ENCODE data around the gene HS3ST3A1. TPM values are rescaled to one million over a fixed set of nuclear protein-coding genes. Genes with fewer than 3 reads are reported as not detected.
A peak's percentile ranks its signal among the peaks of the same experiment; 100 is the strongest.

Gene HS3ST3A1
- total and polyA plus RNA-seq, 2 donors from 2014 or later, result 1.2 to 2.2 TPM

- Histone ChIP-seq H3K4me1 (ENCODE audit: control insufficient read depth in 2 of 3, insufficient read depth in 2 of 3, low read depth in 1 of 3, low read length in 3 of 3) (no peaks in the 10 kb centered on the region), H3K4me3 (ENCODE audit: low read length in 3 of 3) (no peak overlapping the region), H3K9me3 (ENCODE audit: control insufficient read depth in 2 of 3, insufficient read depth in 1 of 3, low read length in 3 of 3) (no peaks in the 10 kb centered on the region), H3K9ac (ENCODE audit: low read length in 3 of 3) (no peak overlapping the region), H3K27ac (ENCODE audit: low read depth in 2 of 2, low read length in 2 of 2) (no peak overlapping the region), H3K36me3 (ENCODE audit: control insufficient read depth in 2 of 3, insufficient read depth in 3 of 3, low read length in 3 of 3) (no peaks in the 10 kb centered on the region), H3K27me3 (ENCODE audit: control insufficient read depth, insufficient read depth, low read length) (no peaks in the 10 kb centered on the region)
- no peak for TF ChIP-seq CTCF (IDR thresholded peaks at IDR 0.05; ENCODE audit: borderline replicate concordance, extremely low read depth, insufficient read depth)
- FAIRE-seq, result no peak
- DNase-seq, result no peak
- intact Hi-C loops (cut with DNase I), result no loop called here
These were observed 54.9 kb downstream of the HS3ST3A1 start for GRCh38 chr17:13546851-13547250.

DNA sequence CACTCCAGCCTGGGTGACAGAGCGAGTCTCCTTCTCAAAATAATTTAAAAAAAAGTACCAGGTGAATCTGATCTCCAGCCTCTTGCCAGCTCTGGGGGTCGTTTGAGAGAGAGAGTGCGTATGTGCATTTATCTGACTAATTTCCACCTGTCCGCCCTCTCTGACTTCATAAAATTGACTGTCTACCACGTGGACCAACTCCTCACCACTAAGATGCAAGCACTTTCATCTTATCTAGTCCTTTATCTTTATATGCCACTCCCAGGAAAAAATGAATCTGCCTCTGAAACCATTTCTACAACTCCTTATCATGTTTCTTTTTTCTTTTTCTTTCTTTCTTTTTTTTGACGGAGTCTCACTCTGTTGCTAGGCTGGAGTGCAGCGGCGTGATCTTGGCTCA is 55.8 kb downstream of the HS3ST3A1 start:
- intact Hi-C loops (cut with DNase I), result no loop called here

GRCh38 chr17:13544765-13545164 is 57.0 kb downstream of the HS3ST3A1 start:
- Histone ChIP-seq H3K4me1 (ENCODE audit: control insufficient read depth in 2 of 3, insufficient read depth in 2 of 3, low read depth in 1 of 3, low read length in 3 of 3) (no peaks in the 10 kb centered on the region), H3K9ac (ENCODE audit: low read length in 3 of 3) (no peak overlapping the region), H3K27ac (ENCODE audit: low read depth in 2 of 2, low read length in 2 of 2) (no peak overlapping the region), H3K27me3 (ENCODE audit: control insufficient read depth, insufficient read depth, low read length) (no peaks in the 10 kb centered on the region), H3K4me3 (ENCODE audit: low read length in 3 of 3) (no peak overlapping the region), H3K9me3 (ENCODE audit: control insufficient read depth in 2 of 3, insufficient read depth in 1 of 3, low read length in 3 of 3) (no peaks in the 10 kb centered on the region), H3K36me3 (ENCODE audit: control insufficient read depth in 2 of 3, insufficient read depth in 3 of 3, low read length in 3 of 3) (no peaks in the 10 kb centered on the region)
- FAIRE-seq (no peak), DNase-seq (peak in 1 of 5 donors; percentile 24)
- no peak for TF ChIP-seq CTCF (IDR thresholded peaks at IDR 0.05; ENCODE audit: borderline replicate concordance, extremely low read depth, insufficient read depth)
- intact Hi-C loops (cut with DNase I), result no loop called here

More for the DNA sequence above, 55.8 kb downstream of the HS3ST3A1 start:
- Histone ChIP-seq H3K9me3 (ENCODE audit: control insufficient read depth in 2 of 3, insufficient read depth in 1 of 3, low read length in 3 of 3) (no peaks in the 10 kb centered on the region), H3K27ac (ENCODE audit: low read depth in 2 of 2, low read length in 2 of 2) (no peak overlapping the region), H3K36me3 (ENCODE audit: control insufficient read depth in 2 of 3, insufficient read depth in 3 of 3, low read length in 3 of 3) (no peaks in the 10 kb centered on the region), H3K9ac (ENCODE audit: low read length in 3 of 3) (no peak overlapping the region), H3K4me3 (ENCODE audit: low read length in 3 of 3) (no peak overlapping the region), H3K4me1 (ENCODE audit: control insufficient read depth in 2 of 3, insufficient read depth in 2 of 3, low read depth in 1 of 3, low read length in 3 of 3) (no peaks in the 10 kb centered on the region), H3K27me3 (ENCODE audit: control insufficient read depth, insufficient read depth, low read length) (no peaks in the 10 kb centered on the region)
- no peak for TF ChIP-seq CTCF (IDR thresholded peaks at IDR 0.05; ENCODE audit: borderline replicate concordance, extremely low read depth, insufficient read depth)
- DNase-seq (no peak), FAIRE-seq (no peak)

- H3K27me3 ChIP-seq (ENCODE audit: control insufficient read depth, insufficient read depth, low read length), result no peaks in the 10 kb centered on the region
- H3K9ac ChIP-seq (ENCODE audit: low read length in 3 of 3), result no peak overlapping the region
- H3K36me3 ChIP-seq (ENCODE audit: control insufficient read depth in 2 of 3, insufficient read depth in 3 of 3, low read length in 3 of 3), result no peaks in the 10 kb centered on the region
- DNase-seq, result no peak
- no peaks in the 10 kb centered on the region for H3K4me1 ChIP-seq (ENCODE audit: control insufficient read depth in 2 of 3, insufficient read depth in 2 of 3, low read depth in 1 of 3, low read length in 3 of 3)
- no peak overlapping the region for H3K27ac ChIP-seq (ENCODE audit: low read depth in 2 of 2, low read length in 2 of 2)
- H3K9me3 ChIP-seq (ENCODE audit: control insufficient read depth in 2 of 3, insufficient read depth in 1 of 3, low read length in 3 of 3), result no peaks in the 10 kb centered on the region
- H3K4me3 ChIP-seq (ENCODE audit: low read length in 3 of 3), result no peak overlapping the region
- no peak for TF ChIP-seq CTCF (IDR thresholded peaks at IDR 0.05; ENCODE audit: borderline replicate concordance, extremely low read depth, insufficient read depth)
- intact Hi-C loops (cut with DNase I), result no loop called here
- no peak for FAIRE-seq
These were observed 57.4 kb downstream of the HS3ST3A1 start for GRCh38 chr17:13544292-13544691.
